GM12891 (cell line): Measurements from ENCODE around the gene UTY.

Experiments used
- POLR2A ChIP-seq: IDR thresholded peaks from 2 replicates; pipeline ENCODE4 v1.6.1; 2011; ENCODE audit warnings: low read depth, low read length, control low read depth
- POLR2AphosphoS5 ChIP-seq: IDR thresholded peaks from 2 replicates; pipeline ENCODE4 v1.6.1; 2011; ENCODE audit warnings: low read depth, low read length, control low read depth

DNA sequence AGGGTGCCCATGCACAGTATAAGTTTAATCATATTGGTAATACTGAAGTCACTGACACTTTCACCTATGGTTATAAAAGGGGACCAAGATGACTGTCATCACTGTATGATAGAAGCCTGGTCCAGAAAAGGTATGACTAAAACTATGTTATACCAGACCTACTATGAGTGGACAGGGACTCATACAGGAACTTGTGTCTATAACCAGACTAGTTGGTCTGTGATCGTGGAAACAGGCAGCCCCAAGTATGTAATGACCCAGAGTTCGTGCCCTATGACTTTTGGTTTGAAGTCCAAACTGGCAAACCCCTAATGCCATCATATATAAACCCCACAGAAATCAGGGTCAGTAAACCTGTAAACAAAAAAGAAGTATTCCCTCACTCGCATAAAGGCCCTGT is 134.3 kb downstream of the UTY start:
- no peak for TF ChIP-seq POLR2AphosphoS5
- no peak for TF ChIP-seq POLR2A
